Neural progenitor cell (in vitro differentiated cells): ENCODE data around the gene FPGT.

Experiments used
- CTCF ChIP-seq: fragments of 200-600 bp; sonication (generic); IDR thresholded peaks from 2 replicates; pipeline ENCODE4 v1.5.1; 2017; ENCODE audit warnings: antibody characterized with exemption, mild to moderate bottlenecking
- EZH2 ChIP-seq: fragments of 200-600 bp; sonication (generic); IDR thresholded peaks from 2 replicates; pipeline ENCODE4 v1.6.1; 2017; ENCODE audit warnings: antibody characterized with exemption, mild to moderate bottlenecking, moderate library complexity
- EZH2phosphoT487 ChIP-seq: fragments of 200-600 bp; sonication (generic); IDR thresholded peaks from 2 replicates; pipeline ENCODE4 v1.6.1; 2017; ENCODE audit warnings: antibody characterized with exemption

GRCh38 chr1:74235153-74235552, 37.1 kb downstream of the FPGT start, which contains the start of gene TNNI3K:
- TF ChIP-seq CTCF (no peak), EZH2 (no peak), EZH2phosphoT487 (no peak)
